T1000 (cell line): ENCODE results near the gene NUDT3.
"Not testable (repeated sequence)": the region's sequence is repeated elsewhere in the genome, so short reads cannot be mapped to it uniquely, and the experiment has no call there.

Source experiments
- DNase-seq: peaks from one replicate; lab custom pipeline; 2025; ENCODE audit warnings: mixed read lengths; lab: John Stamatoyannopoulos, UW

Gene NUDT3

DNA sequence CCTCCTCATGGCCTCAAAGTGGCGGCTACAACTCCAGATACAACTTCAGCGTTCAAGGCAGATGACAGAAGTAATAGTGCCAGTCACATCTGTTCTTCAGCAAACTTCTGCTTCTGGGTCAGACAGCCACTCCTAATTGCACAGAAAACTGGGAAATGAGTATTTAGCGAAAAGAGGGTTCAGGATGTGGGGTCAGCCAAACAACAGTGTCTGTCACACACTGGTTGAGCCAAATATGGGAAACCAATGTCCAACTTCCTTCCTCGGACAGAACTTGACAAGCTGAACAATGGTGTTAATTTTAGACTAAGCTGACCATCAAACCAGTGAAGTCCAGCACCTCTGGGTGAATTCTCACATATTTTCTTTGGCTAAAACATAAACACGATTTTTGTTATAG is 22.1 kb downstream of the NUDT3 start:
- no peak for DNase-seq

DNA sequence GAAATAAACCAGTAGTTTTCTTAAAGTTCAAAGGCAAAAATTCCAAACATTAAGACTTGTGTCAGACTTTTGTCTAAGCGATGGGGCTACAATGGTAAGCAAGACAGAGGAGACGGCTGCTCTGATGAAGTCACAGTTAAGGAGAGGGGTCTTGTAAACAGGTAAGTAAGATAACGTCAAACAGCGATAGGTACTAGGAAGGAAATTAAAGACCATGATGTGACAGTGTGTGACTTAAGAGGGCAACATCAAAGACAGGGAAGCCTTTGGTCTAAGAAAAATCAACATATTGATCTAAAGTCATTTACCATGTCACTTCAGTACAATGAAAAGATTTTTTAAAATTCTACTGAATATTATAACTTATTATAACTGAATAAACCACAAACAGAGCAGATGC is 23.1 kb downstream of the NUDT3 start:
- no peak for DNase-seq

DNA sequence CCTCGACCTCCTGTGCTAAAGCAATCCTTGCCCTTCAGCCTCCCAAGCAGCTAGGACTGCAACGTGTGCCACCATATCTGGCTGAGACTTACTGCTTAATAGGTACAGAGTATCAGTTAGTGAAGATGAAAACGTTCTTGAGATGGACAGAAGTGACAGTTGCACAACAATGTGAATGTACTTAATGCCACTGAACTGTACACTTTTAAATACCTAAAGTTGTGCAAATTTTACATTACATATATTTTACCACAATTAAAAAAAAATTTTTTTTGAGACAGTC is 25.9 kb downstream of the NUDT3 start:
- DNase-seq: no peak

DNA sequence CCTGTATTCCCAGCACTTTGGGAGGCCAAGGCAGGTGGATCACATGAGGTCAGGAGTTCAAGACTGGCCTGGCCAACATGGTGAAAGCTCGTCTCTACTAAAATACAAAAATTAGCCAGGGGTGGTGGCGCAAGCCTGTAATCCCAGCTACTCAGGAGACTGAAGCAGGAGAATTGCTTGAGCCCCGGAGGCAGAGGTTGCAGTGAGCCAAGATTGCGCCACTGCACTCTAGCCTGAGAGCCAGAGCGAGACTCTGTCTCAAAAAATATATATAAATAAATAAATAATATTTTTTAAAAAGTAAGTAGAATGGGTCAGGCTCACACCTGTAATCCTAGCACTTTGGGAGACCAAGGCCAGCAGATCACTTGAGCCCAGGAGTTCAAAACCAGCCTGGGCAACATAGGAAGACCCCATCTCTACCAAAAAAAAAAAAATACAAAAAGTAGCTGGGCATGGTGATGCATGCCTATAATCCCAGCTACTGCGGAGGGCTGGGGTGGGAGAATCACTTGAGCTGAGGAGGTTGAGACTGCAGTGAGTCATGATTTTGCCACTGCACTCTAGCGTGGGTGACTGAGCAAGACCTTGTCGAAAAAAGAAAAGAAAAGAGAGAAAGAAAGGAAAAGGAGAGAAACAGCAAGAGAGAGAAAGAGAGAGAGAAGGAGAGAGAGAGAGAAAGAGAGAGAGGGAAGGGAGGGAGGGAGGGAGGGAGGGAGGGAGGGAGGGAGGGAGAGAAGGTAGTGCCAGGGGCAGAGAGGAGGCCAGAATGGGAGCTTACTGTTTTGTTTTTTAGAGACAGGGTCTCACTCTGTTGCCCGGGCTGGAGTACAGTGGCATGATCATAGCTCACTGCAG is 26.5 kb downstream of the NUDT3 start:
- peak; percentile 45 for DNase-seq

DNA sequence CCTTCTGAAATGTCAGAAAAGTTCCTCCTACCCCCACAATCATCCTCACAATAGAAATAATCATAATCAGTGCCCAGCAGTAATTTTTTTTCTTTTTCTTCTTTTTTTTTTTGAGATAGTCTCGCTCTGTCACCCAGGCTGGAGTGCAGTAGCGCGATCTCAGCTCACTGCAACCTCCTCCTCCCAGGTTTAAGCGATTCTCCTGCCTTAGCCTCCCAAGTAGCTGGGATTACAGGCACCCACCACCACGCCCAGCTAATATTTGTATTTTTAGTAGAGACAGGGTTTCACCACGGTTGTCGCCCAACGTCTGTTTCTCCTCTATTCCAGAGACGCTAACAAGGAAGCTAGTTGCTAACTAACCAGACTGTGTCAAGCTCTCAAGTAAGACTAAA is 28.8 kb downstream of the NUDT3 start:
- not testable (repeated sequence) for DNase-seq

DNA sequence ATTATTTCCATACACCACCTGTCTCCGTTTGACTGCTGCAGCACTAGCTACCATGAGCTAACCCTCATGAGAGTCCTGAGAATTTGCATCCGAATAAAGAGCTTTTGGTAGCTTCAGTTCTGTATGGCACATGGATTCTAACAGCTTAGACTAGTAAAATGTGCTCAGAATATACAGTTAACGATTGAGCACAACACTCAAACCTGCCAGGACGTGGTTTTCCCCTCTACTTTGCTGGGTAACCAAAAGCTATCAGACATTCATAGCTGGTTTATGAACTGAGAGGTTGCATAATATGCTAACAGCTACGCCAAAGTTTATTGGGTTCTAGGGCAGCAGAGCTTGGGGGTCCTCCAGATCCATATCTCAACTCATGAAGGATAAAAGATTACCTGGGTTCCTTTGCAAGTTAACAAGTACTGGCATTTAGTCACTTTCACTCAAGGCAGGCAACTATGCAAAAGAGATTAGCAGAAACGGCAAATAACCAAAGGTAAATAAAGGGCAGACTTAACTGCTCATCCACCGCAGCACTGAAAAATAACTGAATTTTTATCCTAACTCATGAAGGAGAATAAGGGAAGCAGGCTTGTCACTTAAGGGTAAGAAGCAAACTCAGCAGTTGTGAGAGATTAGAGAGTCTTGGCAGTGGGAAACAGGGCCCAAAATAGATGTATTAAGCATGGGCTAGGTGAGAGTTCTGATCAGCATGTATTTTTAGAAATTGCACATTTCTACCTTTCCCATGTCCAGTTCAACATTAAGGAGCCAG is 29.4 kb downstream of the NUDT3 start:
- DNase-seq: no peak

DNA sequence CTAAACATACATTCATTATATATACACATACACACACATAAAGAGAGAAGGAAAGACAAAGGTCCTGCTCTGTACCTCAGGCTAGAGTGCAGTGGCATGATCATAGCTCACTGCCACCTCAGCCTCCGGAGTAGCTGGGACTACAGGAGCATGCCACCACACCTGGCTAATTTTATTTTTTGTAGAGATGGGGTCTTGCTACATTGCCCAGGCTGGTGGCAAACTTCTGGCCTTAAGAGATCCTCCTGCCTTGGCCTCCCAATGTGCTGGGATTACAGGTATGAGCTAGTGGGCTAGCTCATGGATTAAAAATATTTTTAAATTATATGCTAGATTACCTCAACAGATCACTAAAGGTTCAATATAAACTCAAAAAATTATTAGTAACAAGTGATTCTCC is 30.3 kb downstream of the NUDT3 start:
- DNase-seq: no peak

DNA sequence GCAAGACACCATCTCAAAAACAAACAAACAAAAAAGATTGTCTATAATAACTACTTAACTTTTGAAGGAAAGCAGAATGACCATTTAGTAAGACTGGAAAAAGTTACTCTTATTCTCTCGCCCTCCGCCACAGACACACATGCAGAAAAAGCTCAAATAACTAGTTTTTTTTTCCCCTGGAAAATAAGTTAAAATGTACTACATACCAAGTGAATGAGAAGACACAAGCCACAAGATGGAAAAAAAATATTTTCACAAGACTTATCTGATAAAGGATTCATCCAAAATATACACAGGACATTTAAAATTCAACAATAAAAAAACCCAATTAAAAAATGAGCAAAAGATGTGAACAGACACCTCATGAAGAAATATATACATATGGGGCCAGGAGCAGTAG is 31.9 kb downstream of the NUDT3 start:
- DNase-seq: no peak

DNA sequence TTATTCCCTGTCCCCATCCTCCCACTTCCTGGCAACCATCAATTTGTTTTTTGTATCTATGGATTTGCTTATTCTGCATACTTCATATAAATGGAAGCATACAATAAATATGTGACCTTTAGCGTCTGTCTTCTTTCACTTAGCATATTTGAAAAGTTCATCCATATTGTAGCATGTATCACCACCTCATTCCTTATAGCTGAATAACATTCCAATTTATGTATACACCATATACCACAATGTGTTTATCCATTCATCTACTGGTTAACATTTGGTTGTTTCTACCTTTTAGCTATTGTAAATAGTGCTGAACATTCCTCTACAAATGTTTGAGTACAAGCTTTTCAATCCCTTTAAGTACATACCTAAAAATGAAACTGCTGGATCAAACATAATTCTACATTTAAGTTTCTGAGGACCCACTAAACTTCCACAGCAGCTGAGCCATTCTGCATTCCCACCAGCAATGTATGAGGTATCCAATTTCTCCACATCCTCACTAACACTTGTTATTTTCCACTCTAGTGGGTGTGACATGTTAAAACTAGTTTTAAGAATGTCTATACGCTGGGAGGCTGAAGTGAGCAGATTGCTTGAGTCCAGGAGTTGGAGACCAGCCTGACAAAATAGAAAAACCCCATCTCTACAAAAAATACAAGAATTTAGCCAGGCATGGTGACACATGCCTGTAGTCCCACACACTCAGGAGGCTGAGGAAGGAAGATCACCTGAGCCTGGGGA is 32.9 kb downstream of the NUDT3 start:
- DNase-seq: no peak

DNA sequence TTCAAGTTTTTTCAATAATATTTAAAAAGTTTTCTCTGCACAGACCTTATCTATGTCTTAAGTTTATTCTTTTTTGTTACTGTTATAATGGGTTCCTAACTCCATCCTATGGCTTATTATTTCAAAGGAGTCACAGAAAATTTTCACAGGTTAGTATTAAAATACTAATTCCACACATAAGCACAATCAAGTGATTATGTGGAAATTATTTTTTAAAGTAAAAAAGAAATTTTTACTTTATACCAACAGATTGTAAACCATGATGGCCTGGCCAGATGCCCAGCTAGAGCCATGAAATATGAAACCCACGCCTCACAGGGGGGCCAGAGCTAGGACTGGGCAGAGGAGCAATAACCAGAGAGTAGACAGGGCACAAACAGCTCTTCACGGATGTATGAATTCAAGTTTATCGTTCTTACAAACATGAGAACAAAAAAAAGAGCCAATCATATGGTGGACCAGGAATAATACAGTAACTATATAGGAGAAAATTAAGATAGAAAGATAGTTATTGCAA is 34.0 kb downstream of the NUDT3 start:
- DNase-seq: no peak

DNA sequence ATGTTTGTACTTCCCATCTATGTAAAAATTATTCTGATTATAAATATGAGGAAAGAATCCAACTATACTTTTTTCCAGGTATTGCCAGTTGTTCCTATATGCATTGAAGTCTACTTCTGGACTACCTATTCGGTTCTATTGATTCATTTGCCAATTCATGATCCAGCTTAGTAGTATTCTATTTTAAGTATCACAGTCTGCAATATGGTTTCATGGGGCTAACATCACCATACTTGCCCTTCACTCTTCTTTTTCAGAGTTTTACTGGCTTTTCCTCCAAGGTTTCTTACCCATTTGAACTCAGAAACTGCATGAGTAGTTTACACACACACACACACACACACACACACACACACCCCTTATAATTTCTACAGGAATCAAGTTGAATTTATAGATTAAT is 34.5 kb downstream of the NUDT3 start:
- DNase-seq: no peak

DNA sequence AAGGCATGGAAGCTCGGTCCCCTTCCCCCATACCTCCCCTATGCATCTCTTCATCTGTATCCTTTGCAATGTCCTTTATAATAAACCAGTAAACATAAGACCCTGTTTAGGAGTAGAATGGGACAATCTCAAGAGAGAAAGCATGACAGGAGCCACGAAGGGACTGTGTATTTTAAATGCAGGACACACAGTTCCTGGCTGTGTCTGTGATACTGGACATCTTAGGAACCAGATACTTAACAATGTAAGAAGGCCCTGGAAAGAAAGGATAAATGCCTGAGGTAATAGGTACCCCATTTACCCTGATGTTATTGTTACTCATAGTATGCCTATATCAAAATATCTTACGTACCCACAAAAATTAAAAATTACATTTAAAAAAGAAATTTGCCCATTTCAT is 36.6 kb downstream of the NUDT3 start:
- DNase-seq: no peak

DNA sequence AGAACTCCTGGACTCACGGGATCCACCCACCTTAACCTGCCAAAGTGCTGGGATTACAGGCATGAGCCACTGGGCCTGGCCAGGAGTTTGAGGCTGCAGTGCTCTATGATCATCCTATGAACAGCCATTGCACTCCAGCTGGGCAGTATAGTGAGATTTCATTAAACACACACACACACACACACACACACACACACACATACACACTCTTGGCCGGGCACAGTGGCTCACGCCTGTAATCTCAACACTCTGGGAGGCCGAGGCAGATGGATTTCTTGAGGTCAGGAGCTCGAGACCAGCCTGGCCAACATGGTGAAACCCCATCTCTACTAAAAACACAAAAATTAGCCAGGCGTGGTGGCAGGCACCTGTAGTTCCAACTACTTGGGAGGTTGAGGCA is 38.2 kb downstream of the NUDT3 start:
- DNase-seq: not testable (repeated sequence)

DNA sequence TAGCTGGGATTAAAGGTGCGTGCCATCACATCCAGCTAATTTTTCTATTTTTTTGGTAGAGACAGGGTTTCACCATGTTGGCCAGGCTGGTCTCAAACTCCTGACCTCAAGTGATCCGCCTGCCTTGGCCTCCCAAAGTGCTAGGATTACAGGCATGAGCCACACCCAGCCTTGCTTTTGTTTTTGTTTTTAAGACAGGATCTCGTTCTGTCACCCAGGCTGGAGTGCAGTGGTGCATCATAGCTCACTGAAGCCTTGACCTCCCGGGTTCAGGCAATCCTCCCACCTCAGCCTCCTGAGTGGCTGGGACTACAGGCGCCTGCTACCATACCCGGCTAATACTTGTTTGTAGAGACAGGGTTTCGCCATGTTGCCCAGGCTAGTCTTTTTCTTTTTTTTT is 38.9 kb downstream of the NUDT3 start:
- not testable (repeated sequence) for DNase-seq

DNA sequence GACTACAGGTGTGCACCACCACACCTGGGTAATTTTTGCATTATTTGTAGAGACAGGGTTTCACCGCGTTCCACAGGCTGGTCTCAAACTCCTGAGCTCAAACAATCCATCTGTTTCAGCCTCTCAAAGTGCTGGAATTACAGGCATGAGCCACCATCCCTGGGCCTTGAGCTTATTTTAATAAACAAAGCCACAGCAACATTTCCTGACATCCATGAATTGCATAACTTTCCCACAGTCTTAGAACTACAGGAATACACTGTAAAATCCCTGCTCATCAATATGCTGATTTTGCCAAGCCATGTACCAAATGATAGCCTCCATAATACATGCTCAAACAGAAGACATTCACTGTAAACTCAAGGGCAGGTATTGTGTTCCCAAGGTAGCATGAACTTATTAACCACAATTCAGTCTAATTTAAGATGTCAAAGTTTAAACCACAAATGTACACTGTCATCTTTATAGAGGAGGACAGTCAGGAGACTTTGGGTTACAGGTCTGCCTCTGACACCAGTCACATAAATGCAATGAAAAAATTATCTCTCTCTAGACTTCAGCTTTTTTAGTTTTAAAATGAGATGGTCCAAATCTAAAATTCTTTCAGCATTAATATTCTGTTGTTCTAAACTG is 40.0 kb downstream of the NUDT3 start:
- no peak for DNase-seq

DNA sequence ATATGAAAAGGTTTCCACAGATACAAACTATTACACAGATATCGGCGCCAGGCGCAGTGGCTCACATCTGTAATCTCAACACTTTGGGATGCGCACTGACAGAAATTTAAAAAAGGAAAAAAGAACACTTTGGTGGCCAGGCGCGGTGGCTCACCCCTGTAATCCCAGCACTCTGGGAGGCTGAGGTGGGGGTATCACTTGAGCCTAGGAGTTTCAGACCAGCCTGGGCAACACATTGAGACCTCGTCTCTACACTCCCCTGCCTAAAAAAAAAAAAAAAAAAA is 41.6 kb downstream of the NUDT3 start:
- no peak for DNase-seq

DNA sequence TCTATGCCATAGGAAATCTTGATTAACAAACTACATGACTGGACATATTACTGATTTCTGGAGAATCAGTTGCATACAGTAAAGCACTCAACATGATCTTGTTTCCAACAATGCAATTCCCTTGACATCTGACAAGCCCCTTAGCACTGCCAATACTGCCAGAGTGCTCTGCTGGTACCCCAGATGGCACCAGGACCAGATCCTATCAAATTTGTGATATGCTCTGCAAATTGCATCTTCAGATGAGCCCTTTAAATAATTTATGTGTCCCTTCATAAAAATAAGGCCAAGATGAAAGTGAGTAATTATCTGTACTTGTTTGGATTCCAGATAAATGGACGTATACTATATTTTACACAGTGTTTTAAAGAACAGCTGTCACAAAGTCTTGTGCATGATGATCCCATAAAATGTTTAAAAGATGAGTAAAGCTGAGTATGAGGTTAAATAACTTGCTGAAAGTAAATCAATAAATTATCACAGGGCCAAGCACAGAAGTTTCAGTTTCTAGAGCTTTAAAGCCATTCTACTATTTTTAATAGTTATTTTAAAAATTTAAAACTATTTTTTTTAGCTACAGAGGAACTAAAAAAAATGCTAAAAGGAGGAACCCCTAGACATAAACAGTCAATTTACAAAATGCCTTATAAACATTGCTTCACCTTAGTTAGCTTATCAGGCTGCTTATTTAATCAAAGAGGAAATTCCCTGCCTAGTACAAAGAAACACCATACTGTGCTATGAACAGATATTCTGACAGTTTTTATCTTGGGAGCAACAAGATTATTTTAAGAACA is 42.1 kb downstream of the NUDT3 start:
- no peak for DNase-seq

DNA sequence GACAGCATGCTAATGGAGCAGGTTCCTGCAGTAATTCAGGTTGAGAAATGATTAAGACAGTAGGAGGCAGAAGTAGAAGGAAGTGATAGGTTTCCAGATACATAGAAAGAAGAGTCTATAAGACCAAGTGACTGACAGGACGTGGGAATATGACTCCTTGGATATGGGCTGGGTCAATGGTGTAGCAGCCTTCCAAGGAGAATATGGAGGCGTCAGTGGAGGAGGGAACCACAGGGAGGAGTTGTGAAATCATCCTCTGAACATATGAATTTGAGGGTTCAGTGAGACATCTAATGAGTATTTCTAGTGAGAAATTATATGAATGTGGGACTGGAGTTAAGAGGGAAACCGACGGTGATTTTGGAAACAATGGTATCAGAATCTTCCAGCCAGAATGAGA is 43.3 kb downstream of the NUDT3 start:
- no peak for DNase-seq

DNA sequence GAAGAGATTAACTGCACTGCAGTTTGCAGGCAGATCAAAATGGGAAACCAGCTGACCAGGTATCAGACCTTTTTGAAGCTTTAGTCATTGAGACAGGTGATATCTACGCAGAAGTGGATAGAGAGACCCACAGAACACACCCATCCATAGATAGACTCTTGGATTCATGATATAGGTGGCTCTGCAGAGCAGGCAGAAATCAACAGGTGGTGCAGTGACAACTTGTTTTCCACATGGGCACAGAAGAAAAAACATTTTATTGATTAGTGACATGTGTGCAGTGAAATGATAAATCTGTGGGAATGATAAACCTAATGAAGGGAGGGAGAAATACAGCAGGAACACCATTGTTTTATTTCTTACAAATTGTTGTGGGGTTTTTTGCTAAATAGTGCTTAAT is 45.2 kb downstream of the NUDT3 start:
- no peak for DNase-seq

DNA sequence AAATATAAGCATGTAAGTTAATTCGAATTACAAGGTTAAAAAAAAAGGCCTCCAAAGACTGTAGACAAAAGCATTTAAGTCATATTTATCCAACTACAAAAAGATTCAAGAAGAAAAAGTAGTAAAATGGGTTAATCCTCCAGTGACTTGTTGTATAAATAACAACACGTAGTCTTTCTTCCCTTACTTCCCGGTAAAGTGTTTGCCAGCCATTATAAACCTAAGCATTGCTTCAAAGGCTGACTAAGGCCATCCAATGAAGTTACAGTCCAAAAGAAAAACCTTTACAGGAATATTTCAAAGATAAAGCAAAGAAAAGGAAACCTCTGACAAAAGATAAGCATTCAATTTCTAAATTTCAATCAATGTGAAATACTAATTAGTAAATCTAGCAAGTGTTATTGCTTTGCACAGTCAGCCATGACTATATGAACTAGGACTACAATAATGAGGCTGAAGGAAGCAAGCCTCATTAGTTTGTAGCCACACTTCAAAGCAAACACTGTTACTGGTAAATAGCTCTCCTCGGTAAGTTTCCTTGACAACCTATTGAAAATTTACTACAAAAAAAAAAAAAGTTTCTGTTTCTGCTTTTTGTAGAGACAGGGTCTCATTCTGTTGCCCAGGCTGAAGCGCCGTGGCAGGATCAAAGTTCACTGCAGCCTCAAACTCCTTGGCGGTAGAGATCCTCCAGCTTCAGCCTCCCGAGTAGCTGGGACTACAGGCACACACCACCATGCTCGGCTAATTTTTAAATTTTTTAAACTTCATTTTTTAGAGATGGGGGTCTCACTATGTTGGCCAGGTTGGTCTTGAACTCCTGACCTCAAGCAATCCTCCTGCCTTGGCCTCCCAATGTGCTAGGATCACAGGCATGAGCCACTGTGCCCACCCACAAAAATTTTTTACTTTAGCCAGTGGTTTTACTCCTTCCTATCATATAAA is 46.0 kb downstream of the NUDT3 start:
- DNase-seq: no peak

DNA sequence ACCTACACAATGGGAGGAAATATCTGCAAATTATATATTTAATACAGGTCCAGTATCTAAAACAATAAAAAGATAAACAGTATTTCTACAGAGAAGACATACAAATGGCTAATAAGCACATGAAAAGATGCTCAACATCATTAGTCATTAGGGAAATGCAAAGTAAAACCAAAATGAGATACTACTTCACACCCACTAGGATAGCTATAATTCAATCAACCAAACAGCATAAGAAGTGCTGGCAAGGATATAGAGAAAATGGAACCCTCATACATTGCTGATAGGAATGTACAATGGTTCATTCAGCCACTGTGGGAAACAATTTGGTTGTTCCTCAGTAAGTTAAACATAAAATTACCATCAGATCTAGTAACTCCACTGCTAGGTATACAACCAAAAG is 48.7 kb downstream of the NUDT3 start:
- DNase-seq: no peak
